Activated naive CD8-positive, alpha-beta T cell treated with anti-CD3 and anti-CD28 coated beads for 36 hours (primary cell): ENCODE results near the gene CEP104. TPM values are rescaled to one million over a fixed set of nuclear protein-coding genes. Genes with fewer than 3 reads are reported as not detected.

Experiments
- DNase-seq: peaks from one replicate; pipeline ENCODE4 v3.0.0; 2021
- H3K27ac Mint-ChIP-seq: one replicate; pipeline ENCODE4 v1.8.0; 2022; ENCODE audit warnings: mild to moderate bottlenecking, moderate library complexity, mixed read lengths
- H3K27me3 Mint-ChIP-seq: one replicate; pipeline ENCODE4 v1.8.0; 2022; ENCODE audit warnings: mild to moderate bottlenecking, mixed read lengths
- H3K36me3 Mint-ChIP-seq: one replicate; pipeline ENCODE4 v1.8.0; 2021; ENCODE audit warnings: mild to moderate bottlenecking, mixed read lengths
- H3K4me1 Mint-ChIP-seq: one replicate; pipeline ENCODE4 v1.8.0; 2021; ENCODE audit warnings: mixed read lengths
- H3K4me3 Mint-ChIP-seq: one replicate; pipeline ENCODE4 v1.8.0; 2022; ENCODE audit warnings: mild to moderate bottlenecking, moderate library complexity, mixed read lengths
- H3K9me3 Mint-ChIP-seq: one replicate; pipeline ENCODE4 v1.8.0; 2022; ENCODE audit warnings: mixed read lengths
- total RNA-seq, 2 experiments: library from RNA; stranded (reverse); gene quantifications; one replicate each; pipeline ENCODE4 v1.2.3, GENCODE V29; 2021

The CEP104 gene
- total RNA-seq, 2 experiments from 2014 or later = 28.8 to 40.1 TPM

DNA sequence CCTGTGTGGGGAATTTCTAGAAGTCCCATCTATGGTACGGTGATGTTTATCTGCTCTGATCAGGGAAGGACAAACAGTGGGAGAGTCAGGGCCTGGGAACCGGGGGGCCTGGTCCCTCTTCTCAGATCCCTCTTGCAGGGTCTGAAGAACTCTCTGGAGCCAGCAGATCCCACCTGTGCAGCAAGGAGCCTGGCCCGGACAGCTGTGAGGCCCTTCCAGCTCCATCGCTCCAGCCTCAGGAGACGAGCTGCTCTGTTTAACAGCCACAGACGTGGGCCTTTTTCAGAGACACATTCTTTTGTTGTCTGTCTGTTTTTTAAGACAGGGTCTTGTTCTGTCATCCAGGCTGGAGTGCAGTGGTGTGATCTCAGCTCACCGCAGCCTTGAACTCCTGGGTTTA lies 28.6 kb upstream of the CEP104 start:
- peaks cover 29% of the 10 kb centered on the region for H3K36me3 Mint-ChIP-seq
- H3K27me3 Mint-ChIP-seq = no peaks in the 10 kb centered on the region
- H3K4me3 Mint-ChIP-seq = no peak overlapping the region
- no peaks in the 10 kb centered on the region for H3K9me3 Mint-ChIP-seq
- peaks cover 13% of the 10 kb centered on the region for H3K4me1 Mint-ChIP-seq
- no peak for DNase-seq
- H3K27ac Mint-ChIP-seq = no peak overlapping the region

- no peak for DNase-seq
- Mint-ChIP-seq H3K4me1 (peaks cover 7% of the 10 kb centered on the region), H3K27ac (no peak overlapping the region), H3K27me3 (no peaks in the 10 kb centered on the region), H3K4me3 (no peak overlapping the region), H3K9me3 (no peaks in the 10 kb centered on the region), H3K36me3 (peaks cover 22% of the 10 kb centered on the region)
These were observed 28.0 kb upstream of the CEP104 start for GRCh38 chr1:3884966-3885365.

DNA sequence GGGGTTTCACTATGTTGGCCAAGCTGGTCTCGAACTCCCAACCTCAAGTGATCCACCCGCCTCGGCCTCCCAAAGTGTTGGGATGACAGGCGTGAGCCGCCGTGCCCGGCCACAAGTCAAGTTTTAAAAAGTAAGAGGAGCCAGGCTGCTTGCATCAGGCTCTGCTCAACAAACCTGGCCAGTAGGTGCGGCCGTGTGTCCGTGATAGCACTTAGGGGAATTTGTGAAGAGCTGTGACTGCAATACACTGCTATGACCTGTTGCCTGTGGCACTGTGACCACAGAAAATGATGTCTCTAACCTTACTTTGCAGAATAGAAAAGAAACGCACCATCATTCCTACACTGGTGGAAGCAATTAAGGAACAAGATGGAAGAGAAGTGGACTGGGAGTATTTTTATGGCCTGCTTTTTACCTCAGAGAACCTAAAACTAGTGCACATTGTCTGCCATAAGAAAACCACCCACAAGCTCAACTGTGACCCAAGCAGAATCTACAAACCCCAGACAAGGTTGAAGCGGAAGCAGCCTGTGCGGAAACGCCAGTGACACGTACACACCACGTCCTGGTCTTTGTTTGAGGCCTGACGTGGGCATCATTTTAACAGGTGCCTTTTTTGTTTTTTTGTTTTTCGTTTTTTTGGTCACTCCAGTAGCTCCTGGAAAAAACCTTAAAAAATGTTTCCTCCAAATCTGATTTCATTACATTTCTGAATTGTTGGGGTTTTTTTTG lies 26.3 kb upstream of the CEP104 start:
- H3K4me1 Mint-ChIP-seq = peaks cover 2% of the 10 kb centered on the region
- peaks cover 3% of the 10 kb centered on the region for H3K9me3 Mint-ChIP-seq
- H3K27ac Mint-ChIP-seq = peak overlapping the region; percentile 0
- H3K27me3 Mint-ChIP-seq = no peaks in the 10 kb centered on the region
- peaks cover 18% of the 10 kb centered on the region for H3K36me3 Mint-ChIP-seq
- no peak for DNase-seq
- H3K4me3 Mint-ChIP-seq = no peak overlapping the region

DNA sequence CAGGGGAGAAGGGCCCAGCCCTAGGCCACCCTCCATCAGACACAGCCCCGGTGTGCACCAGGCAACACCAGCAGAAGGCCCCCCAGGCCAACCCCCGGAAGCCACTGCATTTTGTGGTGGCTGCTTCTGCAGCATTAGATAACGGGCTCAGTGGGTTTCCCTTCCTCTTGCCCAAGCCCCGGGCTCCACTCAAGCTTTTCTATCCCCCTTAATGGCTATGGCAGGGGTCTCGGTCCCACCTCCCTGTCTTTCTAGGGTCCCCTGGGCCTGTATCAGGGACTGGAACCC lies 24.1 kb upstream of the CEP104 start:
- Mint-ChIP-seq H3K4me1 (no peaks in the 10 kb centered on the region), H3K4me3 (no peak overlapping the region), H3K27me3 (no peaks in the 10 kb centered on the region), H3K9me3 (peaks cover 3% of the 10 kb centered on the region), H3K36me3 (peaks cover 12% of the 10 kb centered on the region), H3K27ac (peak overlapping the region; percentile 67)
- no peak for DNase-seq

- Mint-ChIP-seq H3K4me1 (no peaks in the 10 kb centered on the region), H3K27me3 (no peaks in the 10 kb centered on the region), H3K27ac (no peak overlapping the region), H3K9me3 (peaks cover 3% of the 10 kb centered on the region), H3K4me3 (no peak overlapping the region), H3K36me3 (peaks cover 12% of the 10 kb centered on the region)
- DNase-seq = no peak
These were observed 23.6 kb upstream of the CEP104 start for GRCh38 chr1:3880429-3881192.

- no peak for DNase-seq
- Mint-ChIP-seq H3K27me3 (no peaks in the 10 kb centered on the region), H3K36me3 (peaks cover 16% of the 10 kb centered on the region), H3K4me1 (no peaks in the 10 kb centered on the region), H3K4me3 (no peak overlapping the region), H3K27ac (no peak overlapping the region), H3K9me3 (peaks cover 3% of the 10 kb centered on the region)
These were observed 22.9 kb upstream of the CEP104 start for GRCh38 chr1:3879787-3880428.

GRCh38 chr1:3879099-3879498 lies 22.1 kb upstream of the CEP104 start:
- Mint-ChIP-seq H3K27me3 (no peaks in the 10 kb centered on the region), H3K27ac (no peak overlapping the region), H3K9me3 (peaks cover 3% of the 10 kb centered on the region), H3K4me3 (no peak overlapping the region), H3K4me1 (no peaks in the 10 kb centered on the region), H3K36me3 (peaks cover 14% of the 10 kb centered on the region)
- DNase-seq = no peak

- Mint-ChIP-seq H3K36me3 (peaks cover 23% of the 10 kb centered on the region), H3K9me3 (peaks cover 3% of the 10 kb centered on the region), H3K4me3 (no peak overlapping the region), H3K4me1 (no peaks in the 10 kb centered on the region), H3K27me3 (no peaks in the 10 kb centered on the region), H3K27ac (no peak overlapping the region)
- DNase-seq = no peak
These were observed 19.7 kb upstream of the CEP104 start for GRCh38 chr1:3876716-3877115.

DNA sequence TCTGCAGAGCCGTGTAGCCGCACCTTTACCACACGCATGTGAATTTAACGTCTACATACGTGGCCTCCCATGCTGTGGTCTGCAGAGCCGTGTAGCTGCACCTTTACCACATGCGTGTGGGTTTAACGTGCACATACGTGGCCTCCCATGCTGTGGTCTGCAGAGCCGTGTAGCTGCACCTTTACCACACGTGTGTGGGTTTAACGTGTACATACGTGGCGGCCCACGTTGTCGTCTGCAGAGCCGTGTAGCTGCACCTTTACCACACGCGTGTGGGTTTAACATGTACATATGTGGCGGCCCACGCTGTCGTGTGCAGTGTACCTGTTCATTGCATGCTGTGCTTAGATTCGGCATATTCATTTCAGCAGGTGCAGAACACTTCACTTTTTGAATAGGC lies 17.7 kb upstream of the CEP104 start:
- H3K36me3 Mint-ChIP-seq = peaks cover 23% of the 10 kb centered on the region
- H3K9me3 Mint-ChIP-seq = peaks cover 3% of the 10 kb centered on the region
- H3K27me3 Mint-ChIP-seq = no peaks in the 10 kb centered on the region
- no peak for DNase-seq
- H3K4me1 Mint-ChIP-seq = no peaks in the 10 kb centered on the region
- H3K4me3 Mint-ChIP-seq = no peak overlapping the region
- H3K27ac Mint-ChIP-seq = no peak overlapping the region

DNA sequence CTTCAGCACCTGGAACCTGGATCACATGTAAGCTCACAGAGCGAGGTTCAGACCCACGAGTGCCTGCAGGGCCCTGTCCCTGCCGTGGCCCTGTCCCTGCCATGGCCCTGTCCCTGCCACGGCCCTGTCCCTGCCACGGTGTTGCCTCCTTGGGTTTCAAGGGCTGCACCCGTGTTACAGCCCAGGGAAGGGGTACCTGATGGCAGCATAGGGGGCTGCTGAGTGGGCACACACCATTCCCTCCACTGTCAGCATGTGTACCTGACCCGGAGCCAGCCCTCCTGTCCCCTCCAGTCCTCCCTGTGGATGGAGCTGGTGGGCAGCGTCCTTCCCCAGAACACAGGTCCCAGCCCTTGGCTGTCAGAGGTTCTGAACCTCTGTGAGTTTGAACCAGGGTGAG lies 15.5 kb upstream of the CEP104 start:
- H3K27ac Mint-ChIP-seq = no peak overlapping the region
- peaks cover 27% of the 10 kb centered on the region for H3K36me3 Mint-ChIP-seq

DNA sequence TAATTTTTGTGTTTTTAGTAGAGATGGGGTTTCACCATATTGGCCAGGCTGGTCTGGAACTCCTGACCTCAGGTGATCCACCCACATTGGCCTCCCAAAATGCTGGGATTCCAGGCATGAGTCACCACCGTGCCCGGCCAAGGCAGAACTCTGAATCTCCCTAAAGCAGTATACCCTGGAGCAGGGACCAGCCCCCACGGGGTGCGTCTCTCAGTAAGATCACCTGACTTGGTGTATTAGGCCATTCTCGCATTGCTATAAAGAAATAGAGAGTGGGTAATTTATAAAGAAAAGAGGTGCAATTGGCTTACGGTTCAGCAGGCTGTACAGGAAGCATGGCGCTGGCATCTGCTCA lies 14.4 kb upstream of the CEP104 start:
- peaks cover 27% of the 10 kb centered on the region for H3K36me3 Mint-ChIP-seq
- H3K27ac Mint-ChIP-seq = no peak overlapping the region
- no peaks in the 10 kb centered on the region for H3K27me3 Mint-ChIP-seq
- H3K4me3 Mint-ChIP-seq = no peak overlapping the region
- no peaks in the 10 kb centered on the region for H3K9me3 Mint-ChIP-seq
- no peaks in the 10 kb centered on the region for H3K4me1 Mint-ChIP-seq
- DNase-seq = no peak

More for the DNA sequence above, 15.5 kb upstream of the CEP104 start:
- Mint-ChIP-seq H3K27me3 (no peaks in the 10 kb centered on the region), H3K9me3 (no peaks in the 10 kb centered on the region), H3K4me3 (no peak overlapping the region), H3K4me1 (no peaks in the 10 kb centered on the region)
- no peak for DNase-seq

DNA sequence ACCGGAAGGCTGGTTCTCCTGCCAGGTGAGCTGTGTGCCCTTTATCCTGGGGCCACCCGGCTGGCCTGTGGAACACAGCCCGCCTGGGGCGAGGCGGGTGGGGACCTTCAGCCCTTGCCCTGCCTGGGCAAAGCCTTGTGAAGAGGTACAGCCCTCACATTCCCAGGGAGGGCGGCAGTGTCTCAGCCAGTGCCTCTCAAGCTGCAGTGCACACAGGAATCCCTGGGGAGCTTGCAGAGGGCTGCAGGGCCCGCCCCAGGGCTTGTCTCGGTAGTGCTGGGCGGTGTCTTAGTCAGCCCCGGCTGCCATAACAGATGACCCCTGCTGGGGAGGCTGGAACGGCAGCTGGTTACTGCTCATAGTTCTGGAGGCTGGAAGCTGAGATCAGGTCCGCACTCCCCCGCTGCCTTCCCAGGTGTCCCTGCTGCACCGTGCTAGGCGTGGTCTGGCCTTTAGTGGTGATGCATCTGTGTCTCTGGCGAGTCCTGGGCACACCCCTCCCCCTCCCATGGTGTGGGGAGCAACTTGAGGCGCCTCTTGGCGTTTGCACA lies 12.8 kb upstream of the CEP104 start:
- H3K27ac Mint-ChIP-seq = no peak overlapping the region
- H3K36me3 Mint-ChIP-seq = peaks cover 20% of the 10 kb centered on the region
- no peaks in the 10 kb centered on the region for H3K4me1 Mint-ChIP-seq
- H3K4me3 Mint-ChIP-seq = no peak overlapping the region
- H3K27me3 Mint-ChIP-seq = no peaks in the 10 kb centered on the region
- no peak for DNase-seq
- H3K9me3 Mint-ChIP-seq = no peaks in the 10 kb centered on the region

DNA sequence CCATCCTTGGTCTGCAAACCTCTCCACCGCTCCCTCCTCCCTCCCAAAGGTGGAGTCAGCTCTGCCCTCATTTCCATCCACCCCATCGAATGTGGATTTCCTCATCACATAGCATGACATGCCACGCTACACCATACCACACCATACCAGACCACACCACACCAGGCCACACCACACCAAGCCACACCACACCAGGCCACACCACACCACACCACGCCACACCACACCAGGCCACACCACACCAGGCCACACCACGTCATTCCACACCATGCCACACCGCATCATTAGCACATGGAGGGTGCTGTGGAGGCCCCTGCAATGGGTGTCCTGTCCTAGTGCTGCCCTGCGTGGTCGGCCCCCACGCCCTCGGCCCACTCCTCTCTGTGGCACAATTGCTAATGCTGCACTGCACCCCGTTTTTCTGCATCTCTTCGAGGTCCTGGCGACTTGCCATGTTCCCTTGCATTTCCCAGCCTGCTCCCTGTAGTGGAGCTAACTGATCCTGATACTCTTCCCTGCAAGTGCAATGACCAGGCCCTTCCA lies 11.5 kb upstream of the CEP104 start:
- Mint-ChIP-seq H3K9me3 (no peaks in the 10 kb centered on the region), H3K4me3 (no peak overlapping the region), H3K4me1 (peaks cover under 1% of the 10 kb centered on the region), H3K27me3 (no peaks in the 10 kb centered on the region), H3K27ac (peak overlapping the region; percentile 4), H3K36me3 (peaks cover 12% of the 10 kb centered on the region)
- DNase-seq = no peak

DNA sequence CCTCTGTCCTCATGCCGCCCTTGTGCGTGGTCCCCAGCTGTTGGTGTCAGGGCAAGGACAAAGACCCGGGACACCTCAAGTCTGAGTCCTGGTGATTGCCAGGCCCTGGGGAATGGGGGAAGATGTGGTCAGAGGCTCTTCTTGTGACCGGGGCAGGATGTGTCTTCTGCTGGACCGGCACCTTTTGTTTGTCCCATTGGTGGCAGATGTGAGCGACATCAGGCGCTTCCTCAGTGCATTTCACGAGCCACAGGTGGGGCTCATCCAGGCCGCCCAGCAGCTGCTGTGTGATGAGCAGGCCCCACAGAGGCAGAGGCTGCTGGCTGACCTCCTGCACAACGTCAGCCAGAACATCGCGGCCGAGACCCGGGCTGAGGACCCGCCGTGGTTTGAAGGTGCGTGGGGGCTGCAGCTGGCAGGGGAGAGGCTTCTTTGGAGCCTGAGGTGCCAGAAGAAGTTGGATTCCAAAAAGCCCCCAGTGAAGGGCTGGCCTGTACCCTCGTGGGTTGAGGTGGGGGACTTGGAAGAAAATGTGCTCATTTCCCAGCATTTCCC lies 8.7 kb upstream of the CEP104 start:
- Mint-ChIP-seq H3K36me3 (peaks cover 8% of the 10 kb centered on the region), H3K9me3 (no peaks in the 10 kb centered on the region), H3K4me1 (peaks cover 3% of the 10 kb centered on the region), H3K27me3 (no peaks in the 10 kb centered on the region), H3K27ac (no peak overlapping the region), H3K4me3 (no peak overlapping the region)
- no peak for DNase-seq

GRCh38 chr1:3864884-3865283 lies 7.9 kb upstream of the CEP104 start:
- Mint-ChIP-seq H3K36me3 (peaks cover 8% of the 10 kb centered on the region), H3K4me1 (peaks cover 4% of the 10 kb centered on the region), H3K4me3 (no peak overlapping the region), H3K9me3 (no peaks in the 10 kb centered on the region), H3K27ac (no peak overlapping the region), H3K27me3 (no peaks in the 10 kb centered on the region)
- no peak for DNase-seq
